HEK293 (cell line): ENCODE results near the gene CDKL2.

Source experiments
- CTCF ChIP-seq: fragments of 450-650 bp; formaldehyde crosslinking; IDR thresholded peaks from 2 replicates; pipeline ENCODE4 v1.5.1; 2016; ENCODE audit warnings: missing biosample characterization, missing genetic modification characterization
- SP3 ChIP-seq: fragments of 450-650 bp; formaldehyde crosslinking; IDR thresholded peaks from 2 replicates; pipeline ENCODE4 v1.5.1; 2016; ENCODE audit warnings: missing biosample characterization, missing genetic modification characterization
- ZBTB21 ChIP-seq: fragments of 450-650 bp; formaldehyde crosslinking; IDR thresholded peaks from 2 replicates; pipeline ENCODE4 v1.5.1; 2017; ENCODE audit warnings: missing biosample characterization, missing genetic modification characterization
- ZNF37A ChIP-seq: fragments of 450-650 bp; IDR thresholded peaks from 2 replicates; pipeline ENCODE4 v1.5.1; 2018; ENCODE audit warnings: missing biosample characterization, missing genetic modification characterization
- ZNF449 ChIP-seq: fragments of 450-650 bp; formaldehyde crosslinking; IDR thresholded peaks from 2 replicates; pipeline ENCODE4 v1.5.1; 2017; ENCODE audit warnings: missing biosample characterization, mild to moderate bottlenecking, missing genetic modification characterization, moderate library complexity
- ZNF792 ChIP-seq: fragments of 450-650 bp; formaldehyde crosslinking; IDR thresholded peaks from 2 replicates; pipeline ENCODE4 v1.5.1; 2016; ENCODE audit warnings: missing biosample characterization, missing genetic modification characterization
- ZSCAN5A ChIP-seq: fragments of 450-650 bp; formaldehyde crosslinking; IDR thresholded peaks from 2 replicates; pipeline ENCODE4 v1.5.1; 2016; ENCODE audit warnings: missing biosample characterization, missing genetic modification characterization
- TF ChIP-seq, protein P1 (sequence below): fragments of 450-650 bp; formaldehyde crosslinking; IDR thresholded peaks from 2 replicates; pipeline ENCODE4 v1.5.1; 2016; ENCODE audit warnings: missing biosample characterization, missing genetic modification characterization, low read depth
- TF ChIP-seq, protein P2 (sequence below): fragments of 450-650 bp; formaldehyde crosslinking; IDR thresholded peaks from 2 replicates; pipeline ENCODE4 v1.5.1; 2016; ENCODE audit warnings: missing biosample characterization, missing genetic modification characterization
- TF ChIP-seq, protein P3 (sequence below): fragments of 450-650 bp; formaldehyde crosslinking; IDR thresholded peaks from 2 replicates; pipeline ENCODE4 v1.5.1; 2017; ENCODE audit warnings: missing biosample characterization, missing genetic modification characterization

DNA sequence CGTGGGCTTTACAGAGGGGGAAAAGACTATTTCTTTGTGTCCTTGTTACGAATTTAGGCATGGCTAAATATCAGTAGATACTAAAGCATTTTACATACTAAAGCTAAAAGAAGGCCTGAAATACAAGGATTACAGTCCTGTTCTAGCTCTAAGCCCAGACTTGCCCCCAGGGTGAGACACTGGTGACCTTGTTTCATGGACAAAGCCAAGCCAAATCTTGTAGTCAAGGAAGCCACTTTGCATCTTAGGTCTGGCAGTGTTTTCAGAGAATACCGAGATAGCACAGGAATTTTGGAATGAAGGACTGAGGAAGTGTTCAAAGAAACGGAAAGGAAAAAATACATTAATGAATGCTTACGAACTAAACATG, 43.6 kb upstream of the CDKL2 start:
- TF ChIP-seq, protein P1, sequence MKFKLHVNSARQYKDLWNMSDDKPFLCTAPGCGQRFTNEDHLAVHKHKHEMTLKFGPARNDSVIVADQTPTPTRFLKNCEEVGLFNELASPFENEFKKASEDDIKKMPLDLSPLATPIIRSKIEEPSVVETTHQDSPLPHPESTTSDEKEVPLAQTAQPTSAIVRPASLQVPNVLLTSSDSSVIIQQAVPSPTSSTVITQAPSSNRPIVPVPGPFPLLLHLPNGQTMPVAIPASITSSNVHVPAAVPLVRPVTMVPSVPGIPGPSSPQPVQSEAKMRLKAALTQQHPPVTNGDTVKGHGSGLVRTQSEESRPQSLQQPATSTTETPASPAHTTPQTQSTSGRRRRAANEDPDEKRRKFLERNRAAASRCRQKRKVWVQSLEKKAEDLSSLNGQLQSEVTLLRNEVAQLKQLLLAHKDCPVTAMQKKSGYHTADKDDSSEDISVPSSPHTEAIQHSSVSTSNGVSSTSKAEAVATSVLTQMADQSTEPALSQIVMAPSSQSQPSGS (tag by site-specific recombination): no peak
- TF ChIP-seq, protein P2, sequence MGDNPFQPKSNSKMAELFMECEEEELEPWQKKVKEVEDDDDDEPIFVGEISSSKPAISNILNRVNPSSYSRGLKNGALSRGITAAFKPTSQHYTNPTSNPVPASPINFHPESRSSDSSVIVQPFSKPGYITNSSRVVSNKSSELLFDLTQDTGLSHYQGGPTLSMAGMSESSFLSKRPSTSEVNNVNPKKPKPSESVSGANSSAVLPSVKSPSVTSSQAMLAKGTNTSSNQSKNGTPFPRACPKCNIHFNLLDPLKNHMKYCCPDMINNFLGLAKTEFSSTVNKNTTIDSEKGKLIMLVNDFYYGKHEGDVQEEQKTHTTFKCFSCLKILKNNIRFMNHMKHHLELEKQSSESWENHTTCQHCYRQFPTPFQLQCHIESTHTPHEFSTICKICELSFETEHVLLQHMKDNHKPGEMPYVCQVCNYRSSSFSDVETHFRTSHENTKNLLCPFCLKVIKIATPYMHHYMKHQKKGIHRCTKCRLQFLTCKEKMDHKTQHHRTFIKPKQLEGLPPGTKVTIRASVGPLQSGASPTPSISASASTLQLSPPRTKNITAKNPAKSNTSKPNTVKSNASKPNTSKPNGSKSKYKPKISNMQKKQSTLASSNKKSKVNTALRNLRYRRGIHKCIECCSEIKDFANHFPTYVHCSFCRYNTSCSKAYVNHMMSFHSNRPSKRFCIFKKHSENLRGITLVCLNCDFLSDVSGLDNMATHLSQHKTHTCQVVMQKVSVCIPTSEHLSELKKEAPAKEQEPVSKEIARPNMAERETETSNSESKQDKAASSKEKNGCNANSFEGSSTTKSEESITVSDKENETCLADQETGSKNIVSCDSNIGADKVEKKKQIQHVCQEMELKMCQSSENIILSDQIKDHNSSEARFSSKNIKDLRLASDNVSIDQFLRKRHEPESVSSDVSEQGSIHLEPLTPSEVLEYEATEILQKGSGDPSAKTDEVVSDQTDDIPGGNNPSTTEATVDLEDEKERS (tag by site-specific recombination): no peak
- TF ChIP-seq ZNF37A (tag by site-specific recombination): no peak
- TF ChIP-seq ZBTB21 (tag by site-specific recombination): no peak
- TF ChIP-seq CTCF (tag by site-specific recombination): no peak
- TF ChIP-seq ZNF792: no peak
- TF ChIP-seq SP3 (tag by site-specific recombination): no peak
- TF ChIP-seq, protein P3, sequence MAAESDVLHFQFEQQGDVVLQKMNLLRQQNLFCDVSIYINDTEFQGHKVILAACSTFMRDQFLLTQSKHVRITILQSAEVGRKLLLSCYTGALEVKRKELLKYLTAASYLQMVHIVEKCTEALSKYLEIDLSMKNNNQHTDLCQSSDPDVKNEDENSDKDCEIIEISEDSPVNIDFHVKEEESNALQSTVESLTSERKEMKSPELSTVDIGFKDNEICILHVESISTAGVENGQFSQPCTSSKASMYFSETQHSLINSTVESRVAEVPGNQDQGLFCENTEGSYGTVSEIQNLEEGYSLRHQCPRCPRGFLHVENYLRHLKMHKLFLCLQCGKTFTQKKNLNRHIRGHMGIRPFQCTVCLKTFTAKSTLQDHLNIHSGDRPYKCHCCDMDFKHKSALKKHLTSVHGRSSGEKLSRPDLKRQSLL (tag by site-specific recombination): no peak
- no peak for TF ChIP-seq ZNF449
- no peak for TF ChIP-seq ZSCAN5A (tag by site-specific recombination)
